ENCODE results near the gene CNGB1.

GRCh38 chr16:57996406-57997175 lies 25.7 kb upstream of the CNGB1 start:
- no peak for TF ChIP-seq POLR2AphosphoS5 (IDR thresholded peaks at IDR 0.05)
- TF ChIP-seq CTCF (IDR thresholded peaks at IDR 0.05): no peak
- no peak for TF ChIP-seq POLR2A (IDR thresholded peaks at IDR 0.05)
